GM18867 (cell line): ENCODE measurements around the gene CPPED1.

ENCODE experiments used
- ATAC-seq: cut with Tn5 transposase; IDR thresholded peaks from one replicate; pipeline ENCODE4 v1.9.1; 2021; ENCODE audit warnings: mild to moderate bottlenecking, moderate library complexity; ENCODE audit not compliant: unreplicated experiment

The CPPED1 gene

DNA sequence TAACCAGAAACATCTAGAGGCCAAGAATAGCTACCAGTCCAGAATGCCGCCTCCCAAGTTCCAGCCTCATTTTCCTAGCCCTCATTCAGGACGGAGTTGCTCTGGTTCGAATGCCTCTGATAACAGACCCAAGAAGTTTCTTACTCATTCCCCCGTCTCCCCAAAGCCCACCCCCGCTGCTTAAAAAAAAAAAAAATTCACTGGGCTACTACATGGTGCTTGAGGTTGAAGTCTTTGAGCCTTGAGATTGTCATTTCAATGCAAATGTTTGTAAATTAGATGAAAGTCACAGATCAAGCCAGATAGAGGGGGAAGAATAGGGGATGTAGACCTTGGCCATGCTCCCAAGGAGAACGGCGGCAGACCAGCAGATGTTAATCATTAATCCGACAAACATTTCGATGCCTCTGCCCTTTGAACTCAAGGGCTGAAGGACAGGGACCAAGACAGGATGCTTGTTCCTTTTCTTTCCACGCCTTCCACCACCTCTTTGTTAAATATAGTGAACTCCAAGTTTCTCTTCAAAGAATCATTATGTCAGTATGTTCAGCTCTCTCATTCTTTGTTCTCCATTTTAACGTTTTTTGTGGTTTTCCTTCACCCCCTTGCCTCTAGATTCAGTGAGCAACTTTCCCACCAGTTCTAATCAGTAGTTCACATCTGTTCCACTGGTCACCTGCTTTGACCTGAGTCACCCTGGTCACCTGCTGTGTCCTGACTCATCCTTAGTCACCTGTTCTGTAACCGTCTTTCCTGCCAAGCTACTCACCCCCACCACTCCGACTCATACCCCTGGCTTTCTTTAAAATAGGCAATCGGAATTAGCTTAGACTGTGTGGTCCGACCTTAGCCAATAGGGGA is 190.3 kb downstream of the CPPED1 start:
- no peak for ATAC-seq

DNA sequence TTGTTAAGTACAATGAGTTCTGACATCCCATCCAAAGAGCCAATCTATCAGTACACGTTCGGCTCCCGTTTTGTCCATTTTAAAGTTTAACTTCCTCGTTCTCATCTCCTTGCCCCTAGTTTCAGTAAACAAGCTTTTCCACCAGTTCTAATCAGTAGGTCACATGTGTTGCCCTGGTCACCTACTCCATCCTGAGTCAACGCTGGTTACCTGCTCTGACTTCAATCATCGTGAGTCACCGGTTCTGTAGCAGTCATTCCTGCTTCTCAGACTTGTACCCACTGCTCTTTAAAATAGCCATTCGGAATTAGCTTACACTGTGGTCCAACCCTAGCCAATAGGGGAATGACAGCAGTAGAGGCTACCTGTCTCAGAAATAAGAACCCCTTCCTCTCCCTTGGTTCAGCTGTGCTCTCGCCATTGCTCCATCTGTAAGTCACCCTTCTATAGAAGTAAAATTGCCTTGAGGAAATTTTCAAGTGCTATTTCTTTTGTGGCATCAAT is 191.0 kb downstream of the CPPED1 start:
- ATAC-seq = no peak

DNA sequence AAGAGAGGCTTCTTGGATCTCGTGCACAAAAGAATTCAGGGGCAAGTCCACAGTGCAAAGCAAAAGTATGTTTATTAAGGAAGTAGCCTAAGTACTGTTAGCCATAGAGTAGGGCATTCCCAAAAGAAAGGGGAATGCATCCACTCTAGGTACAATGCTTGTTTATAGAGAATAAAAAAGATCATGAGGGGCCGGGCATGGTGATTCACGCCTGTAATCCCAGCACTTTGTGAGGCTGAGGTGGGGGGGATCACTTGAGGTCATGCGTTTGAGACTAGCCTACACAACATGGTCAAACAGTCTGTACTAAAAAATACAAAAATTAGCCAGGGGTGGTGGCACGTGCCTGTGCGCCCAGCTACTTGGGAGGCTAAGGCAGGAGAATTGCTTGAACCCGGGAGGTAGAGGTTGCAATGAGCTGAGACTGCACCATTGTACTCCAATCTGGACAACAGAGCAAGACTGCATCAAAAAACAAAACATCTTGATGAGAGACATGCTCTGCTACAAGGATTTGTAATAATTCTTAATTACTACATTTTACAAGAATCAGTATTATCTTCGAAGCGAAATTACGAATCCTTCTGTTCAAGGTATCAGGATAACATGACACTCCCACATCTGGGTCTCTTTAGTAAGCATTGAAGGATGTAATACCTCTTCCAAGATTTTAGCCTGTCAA is 191.6 kb downstream of the CPPED1 start:
- ATAC-seq = no peak

DNA sequence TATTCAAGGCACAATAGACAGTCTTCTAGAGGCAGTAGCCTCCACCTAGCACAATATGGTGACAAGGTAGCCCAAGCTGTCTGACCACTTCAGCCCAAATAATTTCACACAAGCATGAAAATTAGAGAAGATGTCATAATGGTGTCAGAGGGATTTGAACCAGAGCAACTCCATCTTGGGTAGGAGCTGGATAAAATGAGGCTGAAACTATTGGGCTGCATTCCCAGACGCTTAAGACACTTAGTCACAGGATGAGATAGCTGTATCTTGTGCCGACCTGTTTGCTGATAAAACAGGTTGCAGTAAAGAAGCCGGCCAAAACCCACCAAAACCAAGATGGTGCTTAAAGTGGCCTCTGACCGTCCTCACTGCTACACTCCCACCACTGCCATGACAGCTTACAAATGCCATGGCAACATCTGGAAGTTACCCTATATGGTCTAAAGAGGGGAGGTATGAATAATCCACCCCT is 192.6 kb downstream of the CPPED1 start:
- no peak for ATAC-seq

DNA sequence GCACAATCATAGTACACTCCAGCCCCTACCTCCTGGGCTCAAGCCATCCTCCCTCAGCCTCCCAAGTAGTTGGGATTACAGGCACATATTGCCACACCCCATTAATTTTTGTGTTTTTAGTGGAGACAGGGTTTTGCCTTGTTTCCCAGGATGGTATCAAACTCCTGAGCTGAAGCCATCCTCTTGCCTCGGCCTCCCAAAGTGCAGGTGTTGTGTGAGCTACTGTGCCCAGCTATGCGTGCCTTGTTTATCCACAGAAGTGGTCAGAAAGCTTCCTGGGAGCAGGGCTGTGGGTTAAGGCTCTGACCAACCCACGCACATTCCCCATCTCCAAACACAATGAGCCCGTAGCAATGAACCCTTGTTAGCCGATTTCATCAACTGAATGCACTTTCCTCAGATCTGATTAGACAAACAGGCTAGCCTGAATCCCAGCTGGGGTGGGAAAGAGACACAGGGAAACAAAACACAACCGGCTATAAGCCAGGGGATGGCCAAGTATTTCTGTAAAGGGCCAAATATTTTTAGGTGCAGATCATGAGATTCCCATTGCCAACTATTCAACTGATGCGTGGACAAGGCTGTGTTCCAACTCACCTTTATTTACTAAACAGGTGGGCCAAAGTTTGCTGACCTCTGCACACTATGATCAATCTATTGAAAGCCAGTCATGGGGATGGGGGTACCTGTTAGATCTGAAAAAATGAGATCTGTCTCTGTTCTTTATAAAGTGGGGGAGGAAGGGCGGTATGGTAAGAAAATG is 193.6 kb downstream of the CPPED1 start:
- ATAC-seq = no peak
